K562 (cell line): ENCODE data around the gene ENTR1. TPM values are rescaled to one million over a fixed set of nuclear protein-coding genes. Genes with fewer than 3 reads are reported as not detected.
A peak's percentile ranks its signal among the peaks of the same experiment; 100 is the strongest.

Experiments
- CBX1 ChIP-seq: sonication (generic); IDR thresholded peaks from 2 replicates; pipeline ENCODE4 v1.6.1; 2016; ENCODE audit warnings: antibody characterized with exemption, low read depth, mild to moderate bottlenecking
- CEBPG ChIP-seq, 3 experiments: fragments of 200-800 bp in 1 of 3; sonication (Bioruptor generic) in 1 of 3; sonication (generic) in 1 of 3; formaldehyde crosslinking in 1 of 3; IDR thresholded peaks in 2 of 3; conservative IDR thresholded peaks in 1 of 3; 2 replicates each; pipeline versions ENCODE4 v1.6.1 to v1.8.0; 2016 to 2022; ENCODE audit warnings: missing compliant biosample characterization in 2 of 3, missing genetic modification characterization in 2 of 3, mild to moderate bottlenecking in 1 of 3, missing genetic modification reagents in 1 of 3
- E2F6 ChIP-seq, 2 experiments: IDR thresholded peaks; 2 replicates each; pipeline ENCODE4 v1.6.1; 2011; ENCODE audit warnings: borderline replicate concordance in 1 of 2, control low read depth in 1 of 2, low read depth in 1 of 2, low read length in 1 of 2, mild to moderate bottlenecking in 1 of 2, mixed read lengths in 1 of 2, moderate library complexity in 1 of 2; ENCODE audit not compliant: insufficient read depth in 1 of 2, insufficient read length in 1 of 2, poor library complexity in 1 of 2, severe bottlenecking in 1 of 2; ENCODE audit errors: extremely low read depth in 1 of 2
- HCFC1 ChIP-seq: IDR thresholded peaks from 2 replicates; pipeline ENCODE4 v1.6.1; 2012; ENCODE audit warnings: low read depth, low read length, improper control_type of control experiment
- KDM5B ChIP-seq: fragments of 200-600 bp; sonication (generic); IDR thresholded peaks from 2 replicates; pipeline ENCODE4 v1.6.1; 2012; ENCODE audit warnings: low read depth, mild to moderate bottlenecking, moderate library complexity, low read length, control low read depth, inconsistent platforms; ENCODE audit not compliant: insufficient replicate concordance
- MECOM ChIP-seq: fragments of 250-450 bp; sonication (Bioruptor Pico); IDR thresholded peaks from 2 replicates; pipeline ENCODE4 v1.8.0; 2022; ENCODE audit warnings: inconsistent platforms
- MEF2D ChIP-seq: conservative IDR thresholded peaks from 2 replicates; pipeline ENCODE4 v1.6.1; 2016; ENCODE audit warnings: low read depth, missing genetic modification characterization, missing compliant biosample characterization
- NR2C2 ChIP-seq, 2 experiments: fragments of 200-800 bp in 1 of 2; sonication (Bioruptor generic) in 1 of 2; sonication (generic) in 1 of 2; formaldehyde crosslinking in 1 of 2; IDR thresholded peaks; 2 replicates each; pipeline versions ENCODE4 v1.6.1 to v1.8.0; 2016 to 2022; ENCODE audit warnings: mild to moderate bottlenecking in 1 of 2, missing compliant biosample characterization in 1 of 2, missing genetic modification characterization in 1 of 2, missing genetic modification reagents in 1 of 2
- PHB ChIP-seq: fragments of 250-450 bp; sonication (Bioruptor Pico); IDR thresholded peaks from 2 replicates; pipeline ENCODE4 v1.5.0; 2021
- POLR2B ChIP-seq: fragments of 450-650 bp; IDR thresholded peaks from 2 replicates; pipeline ENCODE4 v1.6.1; 2018; ENCODE audit warnings: low read depth; ENCODE audit not compliant: partially characterized antibody
- RBBP5 ChIP-seq: fragments of 200-600 bp; sonication (generic); IDR thresholded peaks from 2 replicates; pipeline ENCODE4 v1.6.1; 2012; ENCODE audit warnings: borderline replicate concordance, mild to moderate bottlenecking, low read length, control low read depth, inconsistent platforms; ENCODE audit not compliant: insufficient read depth, poor library complexity, severe bottlenecking
- RBFOX2 ChIP-seq: fragments of 200-400 bp; formaldehyde crosslinking; IDR thresholded peaks from 2 replicates; pipeline ENCODE4 v1.6.1; 2017; ENCODE audit warnings: low read depth, mild to moderate bottlenecking, low read length, moderate library complexity
- SP2 ChIP-seq: IDR thresholded peaks from 2 replicates; pipeline ENCODE4 v1.6.1; 2011; ENCODE audit warnings: mild to moderate bottlenecking, low read depth, low read length, moderate library complexity; ENCODE audit not compliant: poor library complexity, severe bottlenecking; ENCODE audit errors: extremely low read depth
- SRSF3 ChIP-seq: fragments of 200-400 bp; formaldehyde crosslinking; IDR thresholded peaks from 2 replicates; pipeline ENCODE4 v1.6.1; 2016; ENCODE audit warnings: mild to moderate bottlenecking, low read length, moderate library complexity; ENCODE audit not compliant: insufficient read depth
- ZC3H4 ChIP-seq: sonication (generic); formaldehyde crosslinking; IDR thresholded peaks from 2 replicates; pipeline ENCODE4 v1.9.0; 2021; ENCODE audit warnings: missing genetic modification reagents, borderline replicate concordance
- ZNF24 ChIP-seq: fragments of 450-650 bp; IDR thresholded peaks from 2 replicates; pipeline ENCODE4 v1.6.1; 2016
- ZNF311 ChIP-seq: fragments of 250-450 bp; sonication (Bioruptor Pico); IDR thresholded peaks from 2 replicates; pipeline ENCODE4 v1.4.0; 2020; ENCODE audit warnings: mild to moderate bottlenecking, moderate library complexity
- ZNF511 ChIP-seq: sonication (generic); formaldehyde crosslinking; IDR thresholded peaks from 2 replicates; pipeline ENCODE4 v1.8.0; 2022; ENCODE audit warnings: mild to moderate bottlenecking, missing genetic modification reagents
- ZNF561 ChIP-seq: fragments of 450-650 bp; formaldehyde crosslinking; conservative IDR thresholded peaks from 2 replicates; pipeline ENCODE4 v1.4.0; 2020; ENCODE audit warnings: mild to moderate bottlenecking, moderate library complexity
- polyA plus RNA-seq, 8 experiments: library from polyadenylated mRNA; depleted of rRNA in 4 of 8; stranded (reverse) in 5 of 8; unstranded in 3 of 8; fragments of >200 nt; fragmentation: Nextera tagmentation in 2 of 8; fragmentation: Illumina TruSeq in 1 of 8; extraction: Ambion mirVana in 2 of 8; extraction: Trizol in 1 of 8; gene quantifications; 2 replicates each; pipeline versions ENCODE4 v1.2.1 to v1.2.3, GENCODE V29; 2011 to 2014; ENCODE audit warnings: inconsistent platforms in 1 of 8, missing spikeins in 1 of 8
- total RNA-seq, 7 experiments: library from RNA; depleted of rRNA in 6 of 7; stranded (reverse); fragments of >200 nt in 6 of 7; fragmentation: Illumina TruSeq in 2 of 7; extraction: Trizol in 2 of 7; gene quantifications; 2 replicates each; pipeline versions ENCODE4 v1.2.1 to v1.2.3, GENCODE V29; 2011 to 2021; ENCODE audit warnings: low replicate concordance in 1 of 7
- TF ChIP-seq, protein P1 (sequence below): fragments of 200-800 bp; sonication (Bioruptor generic); IDR thresholded peaks from 2 replicates; pipeline ENCODE4 v1.6.1; 2017; ENCODE audit warnings: missing genetic modification characterization, missing compliant biosample characterization
- TF ChIP-seq, protein P2 (sequence below): fragments of 450-650 bp; IDR thresholded peaks from 2 replicates; pipeline ENCODE4 v1.6.1; 2016

ENTR1 gene
- total and polyA plus RNA-seq, 9 of the 15 experiments (the other 6 are each of a cell fraction or from before 2014, with no cell fraction given) = 6.7 to 106 (median 72.6) TPM

- TF ChIP-seq SP2 = peak; percentile 62
- no peak for TF ChIP-seq ZC3H4 (CRISPR knock-in tag)
- peak; percentile 43; the same call in 1 of the 2 replicates for TF ChIP-seq CBX1
- no peak for TF ChIP-seq MECOM
- TF ChIP-seq, protein P1, sequence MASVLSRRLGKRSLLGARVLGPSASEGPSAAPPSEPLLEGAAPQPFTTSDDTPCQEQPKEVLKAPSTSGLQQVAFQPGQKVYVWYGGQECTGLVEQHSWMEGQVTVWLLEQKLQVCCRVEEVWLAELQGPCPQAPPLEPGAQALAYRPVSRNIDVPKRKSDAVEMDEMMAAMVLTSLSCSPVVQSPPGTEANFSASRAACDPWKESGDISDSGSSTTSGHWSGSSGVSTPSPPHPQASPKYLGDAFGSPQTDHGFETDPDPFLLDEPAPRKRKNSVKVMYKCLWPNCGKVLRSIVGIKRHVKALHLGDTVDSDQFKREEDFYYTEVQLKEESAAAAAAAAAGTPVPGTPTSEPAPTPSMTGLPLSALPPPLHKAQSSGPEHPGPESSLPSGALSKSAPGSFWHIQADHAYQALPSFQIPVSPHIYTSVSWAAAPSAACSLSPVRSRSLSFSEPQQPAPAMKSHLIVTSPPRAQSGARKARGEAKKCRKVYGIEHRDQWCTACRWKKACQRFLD (CRISPR knock-in tag) = 0 out of 2 replicates have a peak, but pooled peaks have one; percentile 43
- TF ChIP-seq NR2C2 (CRISPR knock-in tag; IDR thresholded peaks at IDR 0.05) = 0 out of 2 replicates have a peak, but pooled peaks have one; percentile 35
- peak; percentile 66 for TF ChIP-seq NR2C2 (tag; IDR thresholded peaks at IDR 0.05)
- peak; percentile 49 for TF ChIP-seq RBBP5
- peak; percentile 36; the same call in 1 of the 2 replicates for TF ChIP-seq HCFC1
- peak; percentile 38 for TF ChIP-seq KDM5B
- 0 out of 2 replicates have a peak, but pooled peaks have one; percentile 23 for TF ChIP-seq ZNF511 (CRISPR knock-in tag)
- no peak for TF ChIP-seq ZNF561 (CRISPR knock-in tag)
- TF ChIP-seq CEBPG (CRISPR knock-in tag; IDR thresholded peaks at IDR 0.05) = 0 out of 2 replicates have a peak, but pooled peaks have one; percentile 17
- TF ChIP-seq CEBPG (tag; conservative IDR thresholded peaks at IDR 0.05 in 1 of 2, IDR thresholded peaks at IDR 0.05 in 1 of 2) = no peak
- TF ChIP-seq RBFOX2 = peak; percentile 62; the same call in 1 of the 2 replicates
- peak; percentile 44 for TF ChIP-seq POLR2B
- TF ChIP-seq, protein P2, sequence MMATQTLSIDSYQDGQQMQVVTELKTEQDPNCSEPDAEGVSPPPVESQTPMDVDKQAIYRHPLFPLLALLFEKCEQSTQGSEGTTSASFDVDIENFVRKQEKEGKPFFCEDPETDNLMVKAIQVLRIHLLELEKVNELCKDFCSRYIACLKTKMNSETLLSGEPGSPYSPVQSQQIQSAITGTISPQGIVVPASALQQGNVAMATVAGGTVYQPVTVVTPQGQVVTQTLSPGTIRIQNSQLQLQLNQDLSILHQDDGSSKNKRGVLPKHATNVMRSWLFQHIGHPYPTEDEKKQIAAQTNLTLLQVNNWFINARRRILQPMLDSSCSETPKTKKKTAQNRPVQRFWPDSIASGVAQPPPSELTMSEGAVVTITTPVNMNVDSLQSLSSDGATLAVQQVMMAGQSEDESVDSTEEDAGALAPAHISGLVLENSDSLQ = no peak
- no peak for TF ChIP-seq PHB (CRISPR knock-in tag)
- no peak for TF ChIP-seq MEF2D
- peak in 1 of 2 experiments; percentile 14 for TF ChIP-seq E2F6 (IDR thresholded peaks at IDR 0.05; ENCODE audit: borderline replicate concordance in 1 of 2, extremely low read depth in 1 of 2, insufficient read depth in 1 of 2, insufficient read length in 1 of 2, low read depth in 1 of 2, low read length in 1 of 2, poor library complexity in 1 of 2, severe bottlenecking in 1 of 2)
- TF ChIP-seq ZNF24 = no peak
- no peak for TF ChIP-seq SRSF3
- TF ChIP-seq ZNF311 = no peak
These were observed 29.3 kb upstream of the ENTR1 start, which contains the start of gene INPP5E (continued) for GRCh38 chr9:136439481-136440408.
